A673 (cell line): ENCODE results near the gene C15orf62.

Experiments
- CTCF ChIP-seq: fragments of 300-800, 200-600 bp; sonication (generic); conservative IDR thresholded peaks from 2 replicates; pipeline ENCODE4 v1.5.1; 2017; ENCODE audit warnings: low read depth, mild to moderate bottlenecking, antibody characterized with exemption, low read length, moderate library complexity, mixed read lengths
- EZH2 ChIP-seq: fragments of 200-600 bp; sonication (generic); IDR thresholded peaks from 2 replicates; pipeline ENCODE4 v1.6.1; 2017; ENCODE audit warnings: borderline replicate concordance, low read depth, mild to moderate bottlenecking, mixed read lengths, antibody characterized with exemption, low read length; ENCODE audit not compliant: poor library complexity, severe bottlenecking

DNA sequence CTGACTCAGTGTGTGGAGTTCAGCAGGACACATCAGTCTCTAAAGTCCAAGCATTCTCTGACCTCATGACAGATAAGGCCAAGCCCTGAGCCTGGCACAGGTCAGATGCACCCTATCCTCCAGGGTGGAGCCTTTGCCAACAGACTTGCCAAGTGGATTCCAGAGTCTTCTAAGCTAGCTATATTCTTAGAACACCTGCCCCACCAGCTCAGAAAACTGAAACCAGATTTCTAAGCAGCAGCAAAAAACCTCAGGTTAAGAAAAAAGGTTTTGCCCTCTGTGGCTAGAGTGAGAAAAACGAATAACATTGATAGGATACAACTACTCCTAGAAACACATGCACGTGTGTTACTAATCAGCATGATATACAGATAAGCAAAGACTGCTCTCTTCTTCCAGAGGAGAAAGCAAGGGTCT lies 26.3 kb upstream of the C15orf62 start:
- no peak for TF ChIP-seq CTCF
- TF ChIP-seq EZH2 = no peak
